ENCODE data around the gene PAF1.

PAF1 gene

GRCh38 chr19:39405958-39406655 is 15.2 kb upstream of the PAF1 start:
- Histone ChIP-seq H3K4me2 (ENCODE audit: low read length) (peak overlapping the region; percentile 95), H3K27me3 (ENCODE audit: control insufficient read depth, insufficient read depth, low read length) (no peaks in the 10 kb centered on the region), H2AFZ (peak overlapping the region; percentile 49), H3K36me3 (ENCODE audit: control insufficient read depth, insufficient read depth, low read length) (no peaks in the 10 kb centered on the region), H3K9me3 (ENCODE audit: control insufficient read depth, low read length) (no peaks in the 10 kb centered on the region), H3K27ac (peak overlapping the region; percentile 100), H3K4me3 (ENCODE audit: low read depth, low read length) (peak overlapping the region; percentile 77), H3K4me1 (peaks cover 34% of the 10 kb centered on the region), H3K79me2 (peaks cover 14% of the 10 kb centered on the region), H3K9ac (no peak overlapping the region)
- no peak for TF ChIP-seq CTCF (IDR thresholded peaks at IDR 0.05)

- no peaks in the 10 kb centered on the region for H3K27me3 ChIP-seq (ENCODE audit: control insufficient read depth, insufficient read depth, low read length)
- no peak overlapping the region for H2AFZ ChIP-seq
- H3K4me3 ChIP-seq (ENCODE audit: low read depth, low read length), result no peak overlapping the region
- H3K9me3 ChIP-seq (ENCODE audit: control insufficient read depth, low read length), result no peaks in the 10 kb centered on the region
- no peak for TF ChIP-seq CTCF (IDR thresholded peaks at IDR 0.05)
- peak overlapping the region; percentile 100 for H3K27ac ChIP-seq
- no peak overlapping the region for H3K9ac ChIP-seq
- no peaks in the 10 kb centered on the region for H3K36me3 ChIP-seq (ENCODE audit: control insufficient read depth, insufficient read depth, low read length)
- peaks cover 14% of the 10 kb centered on the region for H3K79me2 ChIP-seq
- H3K4me1 ChIP-seq, result peaks cover 34% of the 10 kb centered on the region
- H3K4me2 ChIP-seq (ENCODE audit: low read length), result no peak overlapping the region
These were observed 14.5 kb upstream of the PAF1 start for GRCh38 chr19:39405261-39405957.

GRCh38 chr19:39403331-39404312 is 12.7 kb upstream of the PAF1 start:
- H2AFZ ChIP-seq, result peak overlapping the region; percentile 61
- H3K9me3 ChIP-seq (ENCODE audit: control insufficient read depth, low read length), result no peaks in the 10 kb centered on the region
- peak overlapping the region; percentile 97 for H3K4me2 ChIP-seq (ENCODE audit: low read length)
- H3K9ac ChIP-seq, result peak overlapping the region; percentile 95
- peak overlapping the region; percentile 76 for H3K4me3 ChIP-seq (ENCODE audit: low read depth, low read length)
- peaks cover 11% of the 10 kb centered on the region for H3K79me2 ChIP-seq
- H3K27ac ChIP-seq, result peak overlapping the region; percentile 100
- H3K36me3 ChIP-seq (ENCODE audit: control insufficient read depth, insufficient read depth, low read length), result no peaks in the 10 kb centered on the region
- no peaks in the 10 kb centered on the region for H3K27me3 ChIP-seq (ENCODE audit: control insufficient read depth, insufficient read depth, low read length)
- TF ChIP-seq CTCF (IDR thresholded peaks at IDR 0.05), result peak; percentile 14
- peaks cover 39% of the 10 kb centered on the region for H3K4me1 ChIP-seq

- H3K9ac ChIP-seq, result peak overlapping the region; percentile 95
- no peaks in the 10 kb centered on the region for H3K27me3 ChIP-seq (ENCODE audit: control insufficient read depth, insufficient read depth, low read length)
- no peak for TF ChIP-seq CTCF (IDR thresholded peaks at IDR 0.05)
- H3K4me1 ChIP-seq, result peaks cover 43% of the 10 kb centered on the region
- no peaks in the 10 kb centered on the region for H3K9me3 ChIP-seq (ENCODE audit: control insufficient read depth, low read length)
- H3K27ac ChIP-seq, result peak overlapping the region; percentile 100
- peak overlapping the region; percentile 97 for H3K4me2 ChIP-seq (ENCODE audit: low read length)
- peak overlapping the region; percentile 84 for H2AFZ ChIP-seq
- peaks cover 6% of the 10 kb centered on the region for H3K79me2 ChIP-seq
- no peaks in the 10 kb centered on the region for H3K36me3 ChIP-seq (ENCODE audit: control insufficient read depth, insufficient read depth, low read length)
- H3K4me3 ChIP-seq (ENCODE audit: low read depth, low read length), result peak overlapping the region; percentile 76
These were observed 11.7 kb upstream of the PAF1 start for GRCh38 chr19:39402346-39403300.
